Hindlimb muscle (tissue), 1 donor: ENCODE results near the gene SDSL. TPM values are rescaled to one million over a fixed set of nuclear protein-coding genes. Genes with fewer than 3 reads are reported as not detected.

ENCODE experiments used
- DNase-seq: peaks from one replicate; pipeline ENCODE4 v3.0.0-alpha.2; 2013
- polyA plus RNA-seq: library from polyadenylated mRNA; unstranded; fragments of 120-200 nt; gene quantifications from one replicate; pipeline ENCODE4 v1.2.1, GENCODE V29; 2013; ENCODE audit not compliant: insufficient read length

SDSL gene, protein sequence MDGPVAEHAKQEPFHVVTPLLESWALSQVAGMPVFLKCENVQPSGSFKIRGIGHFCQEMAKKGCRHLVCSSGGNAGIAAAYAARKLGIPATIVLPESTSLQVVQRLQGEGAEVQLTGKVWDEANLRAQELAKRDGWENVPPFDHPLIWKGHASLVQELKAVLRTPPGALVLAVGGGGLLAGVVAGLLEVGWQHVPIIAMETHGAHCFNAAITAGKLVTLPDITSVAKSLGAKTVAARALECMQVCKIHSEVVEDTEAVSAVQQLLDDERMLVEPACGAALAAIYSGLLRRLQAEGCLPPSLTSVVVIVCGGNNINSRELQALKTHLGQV
- 2.3 TPM for polyA plus RNA-seq

GRCh38 chr12:113422030-113422885, at the start of gene SDSL:
Gene SDSL, plus strand, starts transcription at chr12:113422380. Its CDS starts 5,603 bp downstream, at chr12:113427983.
- DNase-seq, result peak; percentile 45

- no peak for DNase-seq
These were observed 48.7 kb upstream of the SDSL start for GRCh38 chr12:113373440-113373839.

DNA sequence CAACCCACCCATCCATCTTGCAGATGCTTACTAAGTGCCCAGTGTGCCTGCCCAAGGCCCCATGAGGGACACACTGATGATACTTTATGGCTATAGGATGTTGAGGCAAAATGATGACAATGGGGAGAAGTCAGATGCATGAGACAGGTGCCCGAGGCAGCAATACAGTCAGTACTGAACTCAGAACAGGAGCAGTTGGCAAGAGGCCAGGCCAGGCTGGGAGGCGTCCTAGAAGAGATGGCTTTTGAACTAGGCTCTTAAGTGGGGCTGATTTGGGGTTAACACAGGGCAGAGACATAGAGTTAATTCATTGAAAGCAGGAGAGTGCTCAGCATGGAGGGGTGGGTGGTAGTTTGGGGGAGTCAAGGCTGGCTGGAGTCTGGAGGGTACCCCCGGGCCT, 48.2 kb upstream of the SDSL start:
- no peak for DNase-seq

DNA sequence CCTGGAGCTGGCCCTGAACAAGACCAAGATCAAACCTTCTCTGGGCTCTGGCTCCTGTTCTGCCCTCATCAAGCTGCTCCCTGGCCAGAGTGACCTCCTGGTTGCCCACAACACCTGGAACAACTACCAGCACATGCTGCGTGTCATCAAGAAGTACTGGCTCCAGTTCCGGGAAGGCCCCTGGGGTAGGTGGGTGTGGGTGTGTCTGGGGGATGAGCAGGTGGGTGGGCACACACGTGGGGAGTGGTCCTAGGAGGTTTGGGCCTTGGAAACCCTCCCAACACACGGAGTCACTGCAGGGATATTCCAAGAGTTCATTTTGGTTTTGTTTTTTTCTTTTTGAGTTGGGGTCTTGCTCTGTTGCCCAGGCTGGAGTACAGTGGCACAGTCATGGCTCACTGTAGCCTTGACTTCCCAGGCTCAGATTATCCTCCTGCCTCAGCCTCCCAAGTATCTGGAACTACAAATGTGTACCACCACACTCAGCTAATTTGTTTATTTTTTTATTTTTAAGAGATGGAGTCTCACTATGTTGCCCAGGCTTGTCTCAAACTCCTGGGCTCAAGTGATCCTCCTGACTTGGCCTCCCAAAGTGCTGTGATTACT, 47.3 kb upstream of the SDSL start:
- no peak for DNase-seq

- DNase-seq, result no peak
These were observed 43.9 kb upstream of the SDSL start for GRCh38 chr12:113378291-113378690.

- DNase-seq, result no peak
These were observed 41.0 kb upstream of the SDSL start for GRCh38 chr12:113381220-113381619.

DNA sequence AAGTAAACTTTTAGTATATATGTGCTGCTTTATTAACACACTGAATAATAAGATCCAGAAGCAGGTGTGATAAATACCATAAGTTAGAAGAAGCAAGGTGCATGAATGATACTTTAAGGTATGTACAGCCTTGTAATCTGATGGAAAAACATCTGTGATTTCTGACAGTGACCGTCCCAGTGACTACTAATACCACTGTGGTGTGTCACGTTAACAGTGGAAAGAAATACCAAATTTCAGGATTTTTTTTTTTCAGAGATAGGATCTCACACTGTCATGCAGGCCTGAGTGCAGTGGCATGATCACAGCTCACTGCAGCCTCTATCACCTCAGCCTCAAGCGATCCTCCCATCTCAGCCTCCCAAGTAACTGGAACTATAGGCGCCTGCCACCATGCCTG, 40.0 kb upstream of the SDSL start:
- DNase-seq, result no peak

DNA sequence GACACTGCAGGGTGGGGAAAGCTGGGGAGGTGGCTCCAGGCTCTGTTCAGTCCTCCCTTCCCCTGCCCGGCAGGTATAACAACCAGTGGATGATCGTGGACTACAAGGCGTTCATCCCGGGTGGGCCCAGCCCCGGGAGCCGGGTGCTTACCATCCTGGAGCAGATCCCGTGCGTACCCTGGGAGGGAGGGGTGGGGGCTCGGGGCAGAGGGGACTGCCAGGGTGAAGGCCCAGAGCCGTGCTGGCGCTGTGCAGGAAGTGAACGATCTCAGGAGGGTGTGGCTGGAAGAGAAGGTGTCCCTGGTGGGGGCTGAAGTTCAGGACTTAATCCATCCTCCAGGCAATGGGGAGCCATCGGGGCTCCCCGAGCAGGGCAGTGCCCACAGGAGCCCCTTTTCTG, 37.4 kb upstream of the SDSL start:
- DNase-seq, result no peak

DNA sequence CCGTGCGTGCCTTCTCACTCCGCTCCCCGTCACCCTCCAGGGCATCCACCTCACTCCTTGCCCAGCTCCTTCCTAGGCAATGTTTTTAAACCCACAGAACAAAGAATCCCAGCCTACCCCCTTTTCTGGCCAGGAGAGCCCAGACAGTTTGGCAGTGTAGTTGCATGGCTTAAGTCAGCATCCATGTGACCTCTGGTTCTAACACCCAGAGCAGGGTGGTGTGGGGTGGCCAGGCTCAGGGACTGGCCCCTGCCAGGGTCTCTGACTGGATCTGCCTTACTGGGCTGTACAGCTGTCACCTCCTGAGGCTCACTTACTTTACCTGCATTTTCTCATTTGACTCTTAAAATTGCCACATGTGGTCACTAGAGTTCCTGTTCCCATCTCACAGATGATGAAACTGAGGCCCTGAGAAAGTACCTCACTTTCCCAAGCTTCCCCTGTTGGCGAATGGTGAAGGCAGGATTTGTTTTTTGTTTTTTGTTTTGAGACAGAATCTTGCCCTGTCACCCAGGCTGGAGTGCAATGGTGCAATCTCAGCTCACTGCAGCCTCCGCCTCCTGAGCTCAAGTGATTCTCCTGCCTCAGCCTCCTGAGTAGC, 36.8 kb upstream of the SDSL start:
- DNase-seq, result no peak

- DNase-seq, result no peak
These were observed 35.2 kb upstream of the SDSL start for GRCh38 chr12:113386866-113387566.

GRCh38 chr12:113387631-113388030, 34.5 kb upstream of the SDSL start:
- DNase-seq, result no peak

- DNase-seq, result no peak
These were observed 33.8 kb upstream of the SDSL start for GRCh38 chr12:113388351-113388750.

GRCh38 chr12:113390064-113391043, 31.8 kb upstream of the SDSL start:
- no peak for DNase-seq

GRCh38 chr12:113391145-113391544, 31.0 kb upstream of the SDSL start:
- DNase-seq, result no peak

DNA sequence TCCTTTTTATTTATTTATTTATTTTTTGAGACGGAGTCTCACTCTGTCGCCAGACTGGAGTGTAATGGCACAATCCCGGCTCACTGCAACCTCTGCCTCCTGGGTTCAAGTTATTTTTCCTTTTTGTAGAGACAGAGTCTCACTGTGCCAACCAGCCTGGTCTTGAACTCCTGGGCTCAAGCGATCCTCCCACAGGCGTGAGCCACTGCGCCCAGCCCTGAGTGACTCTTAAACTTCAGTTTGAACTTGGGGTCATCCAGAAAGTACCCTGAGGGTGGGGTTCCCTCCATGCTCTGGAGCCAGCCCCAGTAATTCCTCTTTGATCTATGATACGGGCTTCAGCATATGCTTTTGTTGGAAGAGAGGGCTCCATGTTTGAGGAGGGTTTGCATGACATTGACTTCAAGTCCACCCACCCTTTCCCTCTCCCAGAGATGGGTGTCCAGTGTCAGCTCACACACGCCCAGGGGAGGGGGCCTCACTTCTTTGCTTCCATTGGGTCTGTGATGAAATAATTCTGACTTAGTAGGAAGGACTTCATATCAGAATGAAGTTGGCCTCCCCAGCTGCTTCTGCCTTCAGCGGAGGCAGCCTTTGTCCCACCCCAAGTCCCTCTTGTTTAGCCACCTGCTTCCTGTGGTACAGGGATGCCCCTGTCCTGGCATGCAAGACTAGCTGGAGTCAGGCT, 30.4 kb upstream of the SDSL start:
- DNase-seq, result no peak

- no peak for DNase-seq
These were observed 29.7 kb upstream of the SDSL start for GRCh38 chr12:113392520-113392919.

- no peak for DNase-seq
These were observed 29.1 kb upstream of the SDSL start for GRCh38 chr12:113392988-113393579.

- DNase-seq, result no peak
These were observed 28.4 kb upstream of the SDSL start for GRCh38 chr12:113393749-113394148.

GRCh38 chr12:113395119-113395518, 27.1 kb upstream of the SDSL start:
- no peak for DNase-seq

DNA sequence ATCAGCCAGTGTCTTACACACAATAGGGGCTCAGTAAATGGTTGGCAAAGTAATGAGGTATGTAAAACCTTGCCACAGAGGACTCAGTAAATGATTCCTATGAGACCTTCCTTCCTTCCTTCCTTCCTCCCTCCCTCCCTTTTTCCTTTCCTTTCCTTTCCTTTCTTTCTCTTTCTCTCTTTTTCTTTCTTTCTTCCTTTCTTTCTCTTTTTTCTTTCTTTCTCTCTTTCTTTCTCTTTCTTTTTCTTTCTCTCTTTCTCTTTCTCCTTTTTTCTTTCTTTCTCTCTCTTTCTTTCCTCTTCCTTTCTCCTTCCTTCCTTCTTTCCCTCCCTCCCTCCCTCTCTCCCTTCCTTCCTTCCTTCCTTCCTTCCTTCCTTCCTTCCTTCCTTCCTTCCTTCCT, 26.0 kb upstream of the SDSL start:
- DNase-seq, result no peak
